Ishikawa (cell line): ENCODE results near the gene MGAT5B.

Source experiments
- EGR1 ChIP-seq: IDR thresholded peaks from 2 replicates; pipeline ENCODE4 v1.6.1; 2012
- EP300 ChIP-seq: IDR thresholded peaks from 2 replicates; pipeline ENCODE4 v1.6.1; 2012; ENCODE audit warnings: borderline replicate concordance
- FOXM1 ChIP-seq: IDR thresholded peaks from 2 replicates; pipeline ENCODE4 v1.6.1; 2012; ENCODE audit warnings: low read depth, borderline replicate concordance
- MAX ChIP-seq: IDR thresholded peaks from 2 replicates; pipeline ENCODE4 v1.6.1; 2012
- RAD21 ChIP-seq: IDR thresholded peaks from 2 replicates; pipeline ENCODE4 v1.6.1; 2012; ENCODE audit warnings: low read depth
- TAF1 ChIP-seq: IDR thresholded peaks from 2 replicates; pipeline ENCODE4 v1.6.1; 2012; ENCODE audit warnings: low read depth, mild to moderate bottlenecking
- YY1 ChIP-seq: IDR thresholded peaks from 2 replicates; pipeline ENCODE4 v1.6.1; 2012; ENCODE audit warnings: low read depth

- no peak for TF ChIP-seq EP300
- no peak for TF ChIP-seq RAD21
- TF ChIP-seq EGR1, result no peak
- TF ChIP-seq FOXM1, result no peak
- TF ChIP-seq YY1, result no peak
- TF ChIP-seq TAF1, result no peak
- TF ChIP-seq MAX, result no peak
Measured at GRCh38 chr17:76880268-76880667, 12.1 kb downstream of the MGAT5B start.
